Spleen (tissue), 3 donors: Measurements from ENCODE around the gene MAG.

Experiments
- POLR2A ChIP-seq, 3 donors: fragments of 450-650 bp; IDR thresholded peaks; one replicate each; pipeline ENCODE4 v1.5.1; 2017; ENCODE audit warnings: antibody characterized with exemption in 3 of 3, mild to moderate bottlenecking in 1 of 3
- POLR2AphosphoS5 ChIP-seq, 3 donors: sonication (generic); formaldehyde crosslinking; IDR thresholded peaks; one replicate each; pipeline ENCODE4 v1.5.1; 2017; ENCODE audit warnings: antibody characterized with exemption in 3 of 3

GRCh38 chr19:35340431-35340830 is 48.5 kb downstream of the MAG start:
- TF ChIP-seq POLR2AphosphoS5 (IDR thresholded peaks at IDR 0.05) (peak in 1 of 3 donors; percentile 47), POLR2A (IDR thresholded peaks at IDR 0.05) (no peak)
